HCEC 1CT (cell line): ENCODE results near the gene KRTAP5-9.
"Not testable (repeated sequence)": the region's sequence is repeated elsewhere in the genome, so short reads cannot be mapped to it uniquely, and the experiment has no call there.

Experiments
- DNase-seq: peaks from one replicate; pipeline ENCODE4 v3.0.0-alpha.2; 2017

Gene KRTAP5-9

DNA sequence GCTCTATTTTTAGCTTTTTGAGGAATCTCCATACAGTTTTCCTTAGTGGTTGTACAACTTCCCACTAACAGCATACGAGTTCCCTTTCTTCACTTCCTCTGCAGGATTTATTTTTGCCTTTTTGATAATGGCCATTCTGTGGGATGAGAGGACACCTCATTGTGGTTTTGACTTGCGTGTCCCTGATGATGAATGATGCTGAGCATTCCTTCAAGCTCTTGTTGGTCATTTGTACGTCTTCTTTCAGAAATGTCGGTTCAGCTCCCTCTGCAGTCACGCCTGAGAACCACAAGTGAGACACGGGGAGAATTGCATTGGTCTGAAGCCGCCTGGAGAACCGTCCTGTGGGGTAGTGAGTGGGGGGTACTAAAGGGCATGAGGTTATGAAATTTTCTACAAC is 15.2 kb downstream of the KRTAP5-9 start:
- DNase-seq = peak; percentile 59

DNA sequence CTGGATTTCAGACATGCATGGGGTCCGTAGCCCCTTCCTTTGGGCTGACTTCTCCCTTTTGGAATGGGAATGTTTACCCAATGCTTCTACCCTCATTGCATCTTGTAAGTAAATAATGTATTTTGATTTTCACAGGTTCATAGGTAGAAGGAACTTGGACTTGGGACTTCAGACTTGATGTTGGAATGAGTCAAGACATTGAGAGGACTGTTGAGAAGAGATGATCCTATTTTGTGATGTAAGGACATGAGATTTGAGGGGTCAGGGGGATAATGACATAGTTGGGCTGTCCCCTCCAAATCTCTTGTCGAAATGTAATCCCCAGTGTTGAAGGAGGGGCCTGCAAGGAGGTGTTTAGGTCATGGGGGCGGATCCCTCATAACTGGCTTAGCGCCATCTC is 16.2 kb downstream of the KRTAP5-9 start:
- no peak for DNase-seq

DNA sequence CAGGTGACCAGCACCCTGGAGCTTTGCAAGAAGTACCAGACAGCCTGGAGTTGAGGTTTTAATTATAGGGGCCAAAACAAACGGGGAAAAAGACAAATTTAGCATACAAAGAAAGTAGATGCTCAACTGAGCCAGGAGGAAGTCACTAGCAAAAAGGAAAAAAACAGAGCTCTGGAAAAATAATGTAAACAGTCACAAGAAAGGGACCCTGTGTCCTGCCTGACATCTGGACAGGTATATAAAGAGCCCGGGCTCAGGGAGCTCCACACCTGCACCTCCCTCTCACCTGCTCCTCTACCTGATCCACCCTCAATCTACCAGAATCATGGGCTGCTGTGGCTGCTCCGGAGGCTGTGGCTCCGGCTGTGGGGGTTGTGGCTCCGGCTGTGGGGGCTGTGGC is 17.0 kb downstream of the KRTAP5-9 start, which contains the start of gene KRTAP5-10:
Gene KRTAP5-10 (plus strand): TSS at position 301 of the 400 bp plus-strand sequence. CDS start 25 bp downstream, at position 326.
- no peak for DNase-seq

DNA sequence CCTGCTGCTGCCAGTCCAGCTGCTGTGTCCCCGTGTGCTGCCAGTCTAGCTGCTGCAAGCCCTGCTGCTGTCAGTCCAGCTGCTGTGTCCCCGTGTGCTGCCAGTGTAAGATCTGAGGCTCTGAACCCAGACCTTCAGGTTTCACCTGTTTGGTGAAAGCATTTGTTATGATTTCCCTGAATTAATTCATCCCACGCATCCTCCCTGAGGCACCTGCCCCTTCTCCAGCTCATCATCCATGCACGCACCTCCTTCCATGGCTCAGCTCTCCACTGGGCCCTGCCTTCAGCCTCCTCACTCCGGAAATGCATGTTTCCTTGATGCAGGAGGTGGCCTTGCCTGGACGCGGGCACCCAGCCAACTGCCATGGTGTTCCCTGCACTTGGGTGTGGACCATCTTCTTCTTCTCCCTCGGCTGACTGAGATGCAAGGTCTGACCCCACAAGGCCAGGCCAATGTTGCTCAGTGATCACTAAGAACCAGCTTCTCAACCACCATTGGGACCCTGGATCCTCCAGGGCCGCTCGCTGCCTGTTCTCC is 17.9 kb downstream of the KRTAP5-9 start:
- no peak for DNase-seq

DNA sequence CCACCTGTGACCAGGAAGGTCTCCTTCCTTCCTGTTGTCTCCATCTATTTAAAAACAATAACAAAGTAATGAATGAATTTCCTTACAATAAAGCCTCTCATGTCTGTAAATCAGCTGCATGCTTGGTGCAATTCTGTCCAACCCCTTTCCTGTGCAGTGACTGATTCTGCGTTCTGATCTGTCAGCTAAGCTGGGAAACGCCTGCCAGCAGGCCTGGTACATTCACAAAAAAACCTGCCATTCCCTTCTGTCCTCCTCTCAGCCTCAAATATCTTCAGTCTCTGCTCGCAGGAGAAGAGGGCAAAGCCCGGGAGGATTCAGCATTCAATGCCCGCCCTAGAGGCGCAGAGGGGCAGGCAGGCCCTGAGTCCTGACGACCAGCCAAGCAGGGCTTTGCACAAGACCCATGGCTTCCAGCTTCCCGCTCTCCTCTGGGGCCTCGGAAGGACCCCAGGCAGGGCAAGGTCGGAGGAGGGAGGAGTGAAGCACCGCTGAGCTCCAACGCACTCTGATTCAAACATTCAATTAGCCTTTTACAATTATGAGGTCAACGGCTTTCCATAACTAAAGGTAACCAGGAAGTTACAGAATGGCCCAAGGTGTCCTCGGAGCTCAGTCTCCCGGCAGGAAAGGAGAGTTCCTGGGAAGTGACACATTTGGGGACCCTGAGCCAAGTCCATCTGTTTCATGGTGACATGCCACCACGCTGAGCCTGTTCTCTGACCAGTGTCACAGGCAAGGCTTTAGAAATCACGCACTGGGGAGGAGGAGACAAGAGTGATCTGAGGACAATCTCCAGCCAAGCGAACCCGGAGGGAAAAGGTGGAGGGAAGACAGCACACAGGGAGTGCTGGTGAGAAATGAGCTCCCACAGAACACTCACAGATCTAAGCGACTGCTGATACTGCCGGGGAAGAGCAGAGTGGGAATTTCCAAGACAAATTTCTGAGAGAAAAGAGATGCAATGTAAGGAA is 18.7 kb downstream of the KRTAP5-9 start:
- DNase-seq = not testable (repeated sequence)

DNA sequence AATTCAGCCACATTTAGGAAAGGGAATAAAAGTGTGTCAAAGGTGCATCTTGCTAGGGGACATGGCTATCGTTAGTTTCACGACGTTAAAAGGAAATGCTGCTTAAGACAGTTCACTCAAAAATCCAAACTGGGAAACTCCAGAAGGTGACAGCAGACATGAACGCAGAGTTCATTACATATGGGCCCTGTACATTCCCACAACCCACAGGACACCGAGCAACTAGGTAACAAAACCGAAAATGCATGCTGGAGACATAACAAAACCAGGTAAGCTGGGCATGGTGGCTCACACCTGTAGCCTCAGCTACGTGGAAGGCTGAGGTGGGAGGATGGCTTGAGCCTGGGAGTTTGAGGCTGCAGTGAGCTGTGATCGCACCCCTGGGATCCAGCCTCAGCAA is 19.4 kb downstream of the KRTAP5-9 start:
- DNase-seq = not testable (repeated sequence)

DNA sequence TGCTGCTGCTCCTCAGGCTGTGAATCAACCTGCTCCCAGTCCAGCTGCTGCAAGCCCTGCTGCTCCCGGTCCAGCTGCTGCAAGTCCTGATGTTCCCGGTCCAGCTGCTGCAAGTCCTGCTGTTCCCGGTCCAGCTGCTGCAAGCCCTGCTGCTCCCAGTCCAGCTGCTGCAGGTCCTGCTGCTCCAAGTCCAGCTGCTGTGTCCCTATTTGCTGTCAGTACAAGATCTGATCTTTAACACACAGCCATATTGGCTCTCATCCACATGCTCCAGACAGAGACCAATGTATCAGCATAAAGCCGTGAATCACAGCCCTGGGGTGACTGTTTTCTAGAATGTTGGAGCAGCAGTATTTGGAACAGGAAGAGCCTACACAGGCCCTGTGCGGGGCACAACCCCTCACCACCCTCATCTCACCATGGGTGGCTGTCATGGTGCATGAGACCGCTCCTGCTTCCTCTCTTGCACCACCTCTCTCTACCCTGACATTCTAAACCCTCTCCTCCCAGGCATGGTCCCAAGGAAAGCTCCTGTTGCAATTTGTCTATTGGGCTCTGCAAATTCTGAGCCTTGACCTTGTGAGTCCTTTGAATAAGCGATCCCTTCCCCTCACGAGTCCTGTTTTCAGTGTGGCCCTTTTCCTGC is 20.6 kb downstream of the KRTAP5-9 start:
- peak; percentile 10 for DNase-seq

DNA sequence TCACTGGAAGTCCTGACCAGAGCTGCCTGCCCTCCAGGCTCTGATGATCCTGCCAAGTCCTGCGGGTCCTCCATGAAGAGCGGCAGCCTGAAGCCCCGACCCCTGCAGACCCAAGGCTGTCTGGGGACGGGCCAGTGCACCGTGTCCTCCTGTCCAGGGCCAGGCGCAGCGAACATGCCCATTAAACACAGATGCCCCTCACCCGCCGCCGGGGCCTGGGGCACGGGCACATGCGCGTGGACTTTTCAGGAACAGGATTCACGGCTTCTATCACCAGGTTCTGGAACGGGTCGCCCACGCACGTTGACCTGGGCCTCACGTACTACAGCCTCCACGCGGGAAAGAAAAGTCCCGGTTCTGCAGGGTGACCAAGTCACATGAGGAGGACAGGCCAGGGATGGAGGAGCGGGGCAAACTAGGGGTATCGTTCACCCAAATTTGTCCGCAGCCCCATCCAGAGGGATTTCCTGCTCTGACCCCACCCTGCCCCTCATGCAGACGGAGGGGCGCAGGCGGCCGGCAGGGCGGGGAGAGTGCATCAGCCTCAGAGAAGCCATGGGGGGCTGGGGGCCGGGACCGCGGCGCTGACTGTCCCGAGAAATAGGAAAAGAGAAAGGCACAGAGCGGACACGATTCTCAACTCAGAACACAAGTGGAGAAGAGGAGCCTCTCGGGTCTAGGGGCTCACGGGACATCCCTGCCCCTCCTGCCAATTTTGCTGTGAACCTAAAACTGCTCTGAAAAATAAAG is 23.1 kb downstream of the KRTAP5-9 start:
- DNase-seq = not testable (repeated sequence)

DNA sequence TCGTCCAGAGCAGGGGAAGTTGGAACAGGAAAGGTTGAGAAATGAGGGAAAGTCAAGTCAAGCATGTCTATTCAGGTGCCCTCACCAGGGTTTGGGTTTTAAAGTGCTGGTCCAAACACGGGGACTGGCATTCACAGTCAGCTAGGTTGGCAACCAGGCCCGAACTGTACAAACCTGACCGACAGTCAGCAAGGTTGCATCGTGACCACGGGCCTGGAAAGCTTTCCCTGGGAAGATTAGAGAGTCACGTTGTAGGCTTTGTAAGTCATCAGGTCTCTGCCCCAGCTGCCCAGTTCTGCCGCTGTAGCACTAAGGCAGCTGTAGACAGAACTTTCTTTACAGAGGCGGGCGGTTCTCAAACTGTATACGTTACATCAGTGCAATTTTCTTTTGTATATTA is 24.6 kb downstream of the KRTAP5-9 start:
- no peak for DNase-seq

DNA sequence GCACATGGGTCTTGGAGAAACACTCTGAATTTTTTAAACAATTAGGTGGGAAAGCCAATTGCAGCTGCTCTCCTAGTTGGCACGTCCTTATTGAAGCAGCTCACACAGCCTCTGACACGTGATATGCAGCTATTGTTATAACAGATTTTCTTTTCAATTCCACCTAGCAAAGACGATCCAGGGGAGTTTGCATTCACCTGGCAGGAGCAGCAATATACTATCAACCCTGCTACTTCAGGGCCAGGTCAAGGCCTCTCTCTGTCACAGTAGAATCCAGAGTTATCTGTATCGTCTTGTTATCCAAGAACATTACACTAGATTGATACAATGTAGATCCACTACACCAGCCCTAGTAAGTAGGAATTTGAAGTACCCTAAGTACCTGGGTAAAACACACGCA is 26.2 kb downstream of the KRTAP5-9 start:
- DNase-seq = no peak

DNA sequence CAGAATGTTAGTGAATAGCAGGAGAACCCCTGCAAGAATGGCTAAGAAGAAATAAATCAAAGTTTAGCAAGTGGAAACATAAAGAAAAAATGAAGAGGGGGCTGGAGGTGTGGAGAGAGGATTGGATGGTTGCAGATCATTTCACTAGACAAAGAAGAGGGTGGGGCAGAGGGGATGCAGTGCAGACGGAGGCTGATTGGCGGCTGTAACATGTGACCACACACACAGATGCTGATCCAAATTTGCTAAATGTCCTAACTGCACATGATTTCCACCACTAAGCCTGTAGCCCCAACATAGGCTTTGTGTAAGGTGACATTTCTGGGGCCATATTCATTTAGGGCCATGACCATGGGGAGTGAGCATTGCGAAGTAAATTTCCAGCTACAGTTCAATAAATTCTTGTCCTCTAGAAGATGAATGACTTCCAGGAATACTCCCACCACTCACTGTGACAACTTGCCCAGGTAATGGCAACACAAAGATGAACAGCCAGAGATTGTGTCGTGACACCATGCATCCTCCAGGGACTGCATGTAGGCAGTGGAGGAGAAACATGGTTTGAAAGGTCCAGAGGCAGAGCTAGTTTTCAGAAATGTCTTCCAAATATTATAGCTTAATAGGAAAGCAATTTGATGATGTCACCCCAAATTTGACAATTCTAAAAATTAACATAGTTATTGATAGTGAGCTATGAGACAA is 27.7 kb downstream of the KRTAP5-9 start:
- DNase-seq = no peak

DNA sequence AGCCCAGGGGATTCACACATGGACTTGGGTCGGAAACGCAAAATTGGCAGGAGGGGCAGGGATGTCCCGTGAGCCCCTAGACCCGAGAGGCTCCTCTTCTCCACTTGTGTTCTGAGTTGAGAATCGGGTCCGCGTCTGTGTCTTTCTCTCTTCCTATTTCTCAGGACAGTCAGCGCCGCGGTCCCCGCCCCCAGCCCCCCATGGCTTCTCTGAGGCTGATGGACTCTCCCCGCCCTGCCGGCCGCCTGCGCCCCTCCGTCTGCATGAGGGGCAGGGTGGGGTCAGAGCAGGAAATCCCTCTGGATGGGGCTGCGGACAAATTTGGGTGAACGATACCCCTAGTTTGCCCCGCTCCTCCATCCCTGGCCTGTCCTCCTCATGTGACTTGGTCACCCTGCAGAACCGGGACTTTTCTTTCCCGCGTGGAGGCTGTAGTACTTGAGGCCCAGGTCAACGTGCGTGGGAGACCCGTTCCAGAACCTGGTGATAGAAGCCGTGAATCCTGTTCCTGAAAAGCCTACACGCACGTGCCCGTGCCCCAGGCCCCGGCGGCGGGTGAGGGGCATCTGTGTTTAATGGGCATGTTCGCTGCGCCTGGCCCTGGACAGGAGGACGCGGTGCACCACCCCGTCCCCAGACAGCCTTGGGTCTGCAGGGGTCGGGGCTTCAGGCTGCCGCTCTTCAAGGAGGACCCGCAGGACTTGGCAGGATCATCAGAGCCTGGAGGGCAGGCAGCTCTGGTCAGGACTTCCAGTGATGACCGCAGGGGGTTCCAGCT is 28.7 kb downstream of the KRTAP5-9 start:
- DNase-seq = not testable (repeated sequence)

DNA sequence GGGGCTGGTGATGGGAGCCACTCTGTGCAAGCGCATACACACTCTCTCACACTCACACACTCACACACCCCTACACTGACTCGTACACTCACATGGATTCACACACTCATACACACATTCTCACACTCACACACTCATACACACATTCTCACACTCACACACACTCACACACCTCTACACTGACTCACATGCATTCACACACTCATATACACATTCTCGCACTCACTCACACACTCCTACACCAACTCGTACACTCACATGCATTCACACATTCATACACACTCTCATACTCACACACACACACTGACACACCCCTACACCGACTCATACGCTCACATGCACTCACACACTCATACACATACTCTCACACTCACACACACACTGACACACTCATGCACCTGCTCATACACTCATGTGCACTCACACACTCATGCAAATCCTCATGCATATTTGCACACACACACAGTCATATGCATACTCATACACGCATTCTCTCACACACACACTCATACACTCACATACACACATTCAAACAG is 29.3 kb downstream of the KRTAP5-9 start:
- no peak for DNase-seq

DNA sequence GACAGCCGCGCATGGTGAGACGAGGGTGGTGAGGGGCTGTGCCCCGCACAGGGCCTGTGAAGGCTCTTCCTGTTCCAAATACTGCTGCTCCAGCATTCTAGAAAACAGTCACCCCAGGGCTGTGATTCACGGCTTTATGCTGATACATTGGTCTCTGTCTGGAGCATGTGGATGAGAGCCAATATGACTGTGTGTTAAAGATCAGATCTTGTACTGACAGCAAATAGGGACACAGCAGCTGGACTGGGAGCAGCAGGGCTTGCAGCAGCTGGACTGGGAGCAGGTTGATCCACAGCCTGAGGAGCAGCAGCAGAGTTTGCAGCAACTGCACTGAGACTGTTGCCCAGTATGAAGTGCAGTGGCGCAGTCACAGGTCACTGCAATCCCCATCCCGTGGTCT is 31.3 kb downstream of the KRTAP5-9 start:
- DNase-seq = not testable (repeated sequence)

DNA sequence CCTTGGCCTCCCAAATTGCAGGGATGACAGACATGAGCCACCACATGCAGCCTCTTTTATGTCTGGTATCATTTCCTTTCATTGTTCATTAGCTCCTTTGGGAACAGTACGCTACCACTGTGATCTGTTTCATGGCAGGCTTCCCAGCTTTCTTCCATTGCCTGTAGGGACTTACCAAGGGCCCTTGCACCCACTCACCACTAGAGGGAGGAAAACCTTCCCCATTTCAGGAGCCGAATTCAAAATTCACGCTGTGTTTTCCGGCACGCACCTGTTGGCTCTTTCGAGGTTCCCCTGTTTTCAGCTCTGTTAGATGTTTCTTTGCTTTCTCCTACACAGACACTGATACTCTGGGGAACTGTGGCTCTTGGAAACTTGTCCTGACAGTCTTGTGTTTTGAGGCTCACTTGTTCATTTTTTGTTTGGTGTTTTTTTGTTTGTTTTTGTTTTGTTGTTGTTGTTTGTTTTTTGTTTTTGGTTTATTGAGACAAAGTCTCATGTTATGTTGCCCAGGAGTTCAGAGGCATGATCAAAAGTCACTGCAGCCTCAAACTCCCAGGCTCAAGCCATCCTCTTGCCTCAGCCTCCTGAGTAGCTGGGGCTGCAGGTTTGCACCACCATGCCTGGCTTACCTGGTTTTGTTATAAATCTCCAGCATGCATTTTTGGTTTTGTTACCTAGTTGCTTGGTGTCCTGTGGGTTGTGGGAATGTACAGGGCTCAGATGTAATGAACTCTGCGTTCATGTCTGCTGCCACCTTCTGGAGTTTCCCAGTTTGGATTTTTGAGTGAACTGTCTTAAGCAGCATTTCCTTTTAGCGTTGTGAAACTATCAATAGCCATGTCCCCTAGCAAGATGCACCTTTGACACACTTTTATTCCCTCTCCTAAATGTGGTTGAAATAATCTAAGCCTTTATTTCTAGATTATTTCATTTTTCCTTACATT is 32.1 kb downstream of the KRTAP5-9 start:
- DNase-seq = peak; percentile 68

DNA sequence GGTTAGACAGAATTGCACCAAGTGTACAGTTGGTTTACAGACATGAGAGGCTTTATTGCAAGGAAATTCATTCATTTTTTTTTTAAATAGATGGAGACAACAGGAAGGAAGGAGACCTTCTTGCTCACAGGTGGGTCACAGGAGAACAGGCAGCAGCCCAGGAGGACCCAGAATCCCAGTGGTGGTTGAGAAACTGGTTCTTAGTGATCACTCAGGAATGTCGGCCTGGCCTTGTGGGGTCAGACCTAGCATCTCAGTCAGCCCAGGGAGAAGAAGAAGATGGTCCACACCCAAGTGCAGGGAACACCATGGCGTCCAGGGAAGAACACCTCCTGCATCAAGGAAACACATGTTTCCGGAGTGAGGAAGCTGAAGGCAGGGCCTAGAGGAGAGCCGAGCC is 33.6 kb downstream of the KRTAP5-9 start:
- no peak for DNase-seq

DNA sequence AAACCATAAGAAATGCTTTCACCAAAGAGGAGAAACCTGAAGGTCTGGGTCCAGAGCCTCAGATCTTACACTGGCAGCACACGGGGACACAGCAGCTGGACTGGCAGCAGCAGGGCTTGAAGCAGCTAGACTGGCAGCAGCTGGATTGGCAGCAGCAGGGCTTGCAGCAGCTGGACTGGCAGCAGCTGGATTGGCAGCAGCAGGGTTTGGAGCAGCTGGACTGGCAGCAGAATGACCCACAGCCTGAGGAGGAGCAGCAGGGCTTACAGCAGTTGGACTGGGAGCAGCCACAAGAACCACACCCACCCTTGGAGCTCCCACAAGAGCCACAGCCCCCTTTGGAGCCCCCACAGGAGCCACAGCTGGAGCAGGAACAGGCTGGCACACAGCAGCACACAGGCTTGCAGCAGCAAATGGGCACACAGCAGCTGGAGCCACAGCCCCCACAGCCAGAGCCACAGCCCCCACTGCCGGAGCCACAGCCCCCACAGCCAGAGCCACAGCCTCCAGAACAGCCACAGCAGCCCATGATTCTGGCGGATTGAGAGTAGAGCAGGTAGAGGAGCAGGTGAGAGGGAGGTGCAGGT is 34.2 kb downstream of the KRTAP5-9 start, which contains the start of gene KRTAP5-11:
Gene KRTAP5-11 (minus strand): TSS at position 567 of the 587 bp plus-strand sequence. CDS start 38 bp downstream, at position 529.
- DNase-seq = no peak

DNA sequence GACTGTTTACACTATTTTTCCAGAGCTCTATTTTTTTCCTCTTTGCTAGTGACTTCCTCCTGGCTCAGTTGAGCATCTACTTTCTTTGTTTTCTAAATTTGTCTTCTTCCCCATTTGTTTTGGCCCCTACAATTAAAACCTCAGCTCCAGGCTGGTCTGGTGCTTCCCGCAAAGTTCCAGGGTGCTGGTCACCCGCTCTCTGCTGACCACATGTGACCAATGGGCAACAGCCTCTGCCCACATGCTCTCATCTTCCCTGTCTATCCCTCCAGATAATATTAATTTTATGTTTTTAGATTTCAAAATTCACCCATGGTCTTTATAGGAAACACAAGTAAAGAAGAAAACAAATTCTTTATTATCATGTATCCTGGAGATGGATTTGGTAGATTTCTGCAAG is 34.7 kb downstream of the KRTAP5-9 start:
- DNase-seq = not testable (repeated sequence)

DNA sequence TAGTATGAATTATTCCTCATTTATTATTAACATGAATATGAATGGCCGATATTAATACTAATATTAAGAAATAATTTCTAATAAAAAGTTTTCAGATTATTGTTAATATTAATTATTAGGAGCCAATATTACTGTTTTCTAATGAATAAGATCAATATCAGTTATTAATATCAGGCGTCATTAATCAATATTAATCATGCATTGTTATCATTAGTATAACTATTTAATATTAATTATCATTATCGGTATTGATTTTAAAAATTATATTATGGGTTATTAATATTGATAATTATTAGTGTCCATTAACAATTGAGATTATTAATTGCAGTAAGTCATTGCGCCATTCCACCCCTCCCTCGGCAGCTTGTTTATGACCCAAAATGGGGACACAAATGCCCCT is 37.5 kb downstream of the KRTAP5-9 start:
- not testable (repeated sequence) for DNase-seq
